H1 (cell line): Measurements from ENCODE around the gene NSUN6. TPM values are rescaled to one million over a fixed set of nuclear protein-coding genes. Genes with fewer than 3 reads are reported as not detected.

Experiments used
- HDAC2 ChIP-seq, 2 experiments: fragments of 300-600 bp in 1 of 2; sonication (generic) in 1 of 2; IDR thresholded peaks; 2 replicates each; pipeline ENCODE4 v1.6.1; 2011 to 2012; ENCODE audit warnings: low read depth in 2 of 2, low read length in 2 of 2, mild to moderate bottlenecking in 2 of 2, moderate library complexity in 2 of 2, borderline replicate concordance in 1 of 2, inconsistent platforms in 1 of 2
- JUND ChIP-seq: IDR thresholded peaks from 2 replicates; pipeline ENCODE4 v1.6.1; 2011; ENCODE audit warnings: mild to moderate bottlenecking, improper control_type of control experiment, low read length
- KDM4A ChIP-seq: IDR thresholded peaks from one replicate; pipeline ENCODE4 v1.7.1; 2012; ENCODE audit warnings: low read depth, mild to moderate bottlenecking, moderate library complexity, low read length, inconsistent platforms; ENCODE audit not compliant: severe bottlenecking
- RXRA ChIP-seq: IDR thresholded peaks from 2 replicates; pipeline ENCODE4 v1.6.1; 2011; ENCODE audit warnings: low read depth, mild to moderate bottlenecking, low read length, moderate library complexity; ENCODE audit not compliant: insufficient read depth
- TAF1 ChIP-seq: IDR thresholded peaks from 2 replicates; pipeline ENCODE4 v1.6.1; 2011; ENCODE audit warnings: mild to moderate bottlenecking, low read depth, low read length
- polyA plus RNA-seq, 7 experiments: library from polyadenylated mRNA; depleted of rRNA in 3 of 7; stranded (reverse) in 5 of 7; unstranded in 2 of 7; fragments of >200 nt in 5 of 7; fragments of 200-250 nt in 2 of 7; gene quantifications; 1 replicate in 5 of 7; 2 replicates in 1 of 7; 4 replicates in 1 of 7; pipeline versions ENCODE4 v1.2.1 to v1.2.3, GENCODE V29; 2011 to 2013; ENCODE audit warnings: missing spikeins in 2 of 7, mixed read lengths in 2 of 7
- total RNA-seq: library from RNA; stranded (reverse); fragmentation: NEBNext Ultra II Directional; extraction: Animal tissue kit (Norgen Biotek cat#: 25700); gene quantifications from 2 replicates; pipeline ENCODE4 v1.2.1, GENCODE V29; 2021
- TF ChIP-seq, protein P1 (sequence below): fragments of 300-600 bp; sonication (generic); IDR thresholded peaks from 2 replicates; pipeline ENCODE4 v1.7.1; 2012; ENCODE audit warnings: low read length, moderate library complexity, mild to moderate bottlenecking, inconsistent platforms; ENCODE audit not compliant: insufficient replicate concordance
- TF ChIP-seq, protein P2 (sequence below), 3 experiments: IDR thresholded peaks; 1 replicate in 2 of 3; 2 replicates in 1 of 3; pipeline versions ENCODE4 v1.5.1 to v1.6.1; 2011; ENCODE audit warnings: low read length in 3 of 3, mild to moderate bottlenecking in 3 of 3, inconsistent platforms in 2 of 3, low read depth in 1 of 3, moderate library complexity in 1 of 3; ENCODE audit not compliant: insufficient read depth in 1 of 3; ENCODE audit errors: control extremely low read depth in 1 of 3
- TF ChIP-seq, protein P3 (sequence below): IDR thresholded peaks from 2 replicates; pipeline ENCODE4 v1.6.1; 2012; ENCODE audit warnings: inconsistent platforms

NSUN6 gene
- total and polyA plus RNA-seq, 2 of the 8 experiments (the other 6 are each of a cell fraction or from before 2014, with no cell fraction given): 5.9 to 14.4 TPM

DNA sequence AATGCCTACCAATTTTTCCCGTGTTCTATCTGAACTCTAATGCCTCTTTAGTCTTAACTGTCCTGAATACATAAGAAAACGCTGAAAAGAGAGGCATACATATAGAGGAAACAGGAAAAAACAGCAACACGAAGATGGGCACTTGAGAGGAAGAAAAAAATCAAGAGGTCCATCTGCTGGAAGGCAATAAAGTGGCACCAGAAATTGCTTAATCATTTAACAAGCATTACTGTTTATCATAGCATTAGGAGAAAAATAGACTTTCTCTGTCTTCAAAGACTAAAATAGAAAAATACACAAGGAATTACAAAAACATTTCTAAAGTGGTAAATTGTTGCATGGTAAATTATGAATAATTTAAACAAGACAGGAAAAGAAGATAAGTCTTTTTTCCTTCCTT lies 35.0 kb downstream of the NSUN6 start (continued):
- TF ChIP-seq, protein P1, sequence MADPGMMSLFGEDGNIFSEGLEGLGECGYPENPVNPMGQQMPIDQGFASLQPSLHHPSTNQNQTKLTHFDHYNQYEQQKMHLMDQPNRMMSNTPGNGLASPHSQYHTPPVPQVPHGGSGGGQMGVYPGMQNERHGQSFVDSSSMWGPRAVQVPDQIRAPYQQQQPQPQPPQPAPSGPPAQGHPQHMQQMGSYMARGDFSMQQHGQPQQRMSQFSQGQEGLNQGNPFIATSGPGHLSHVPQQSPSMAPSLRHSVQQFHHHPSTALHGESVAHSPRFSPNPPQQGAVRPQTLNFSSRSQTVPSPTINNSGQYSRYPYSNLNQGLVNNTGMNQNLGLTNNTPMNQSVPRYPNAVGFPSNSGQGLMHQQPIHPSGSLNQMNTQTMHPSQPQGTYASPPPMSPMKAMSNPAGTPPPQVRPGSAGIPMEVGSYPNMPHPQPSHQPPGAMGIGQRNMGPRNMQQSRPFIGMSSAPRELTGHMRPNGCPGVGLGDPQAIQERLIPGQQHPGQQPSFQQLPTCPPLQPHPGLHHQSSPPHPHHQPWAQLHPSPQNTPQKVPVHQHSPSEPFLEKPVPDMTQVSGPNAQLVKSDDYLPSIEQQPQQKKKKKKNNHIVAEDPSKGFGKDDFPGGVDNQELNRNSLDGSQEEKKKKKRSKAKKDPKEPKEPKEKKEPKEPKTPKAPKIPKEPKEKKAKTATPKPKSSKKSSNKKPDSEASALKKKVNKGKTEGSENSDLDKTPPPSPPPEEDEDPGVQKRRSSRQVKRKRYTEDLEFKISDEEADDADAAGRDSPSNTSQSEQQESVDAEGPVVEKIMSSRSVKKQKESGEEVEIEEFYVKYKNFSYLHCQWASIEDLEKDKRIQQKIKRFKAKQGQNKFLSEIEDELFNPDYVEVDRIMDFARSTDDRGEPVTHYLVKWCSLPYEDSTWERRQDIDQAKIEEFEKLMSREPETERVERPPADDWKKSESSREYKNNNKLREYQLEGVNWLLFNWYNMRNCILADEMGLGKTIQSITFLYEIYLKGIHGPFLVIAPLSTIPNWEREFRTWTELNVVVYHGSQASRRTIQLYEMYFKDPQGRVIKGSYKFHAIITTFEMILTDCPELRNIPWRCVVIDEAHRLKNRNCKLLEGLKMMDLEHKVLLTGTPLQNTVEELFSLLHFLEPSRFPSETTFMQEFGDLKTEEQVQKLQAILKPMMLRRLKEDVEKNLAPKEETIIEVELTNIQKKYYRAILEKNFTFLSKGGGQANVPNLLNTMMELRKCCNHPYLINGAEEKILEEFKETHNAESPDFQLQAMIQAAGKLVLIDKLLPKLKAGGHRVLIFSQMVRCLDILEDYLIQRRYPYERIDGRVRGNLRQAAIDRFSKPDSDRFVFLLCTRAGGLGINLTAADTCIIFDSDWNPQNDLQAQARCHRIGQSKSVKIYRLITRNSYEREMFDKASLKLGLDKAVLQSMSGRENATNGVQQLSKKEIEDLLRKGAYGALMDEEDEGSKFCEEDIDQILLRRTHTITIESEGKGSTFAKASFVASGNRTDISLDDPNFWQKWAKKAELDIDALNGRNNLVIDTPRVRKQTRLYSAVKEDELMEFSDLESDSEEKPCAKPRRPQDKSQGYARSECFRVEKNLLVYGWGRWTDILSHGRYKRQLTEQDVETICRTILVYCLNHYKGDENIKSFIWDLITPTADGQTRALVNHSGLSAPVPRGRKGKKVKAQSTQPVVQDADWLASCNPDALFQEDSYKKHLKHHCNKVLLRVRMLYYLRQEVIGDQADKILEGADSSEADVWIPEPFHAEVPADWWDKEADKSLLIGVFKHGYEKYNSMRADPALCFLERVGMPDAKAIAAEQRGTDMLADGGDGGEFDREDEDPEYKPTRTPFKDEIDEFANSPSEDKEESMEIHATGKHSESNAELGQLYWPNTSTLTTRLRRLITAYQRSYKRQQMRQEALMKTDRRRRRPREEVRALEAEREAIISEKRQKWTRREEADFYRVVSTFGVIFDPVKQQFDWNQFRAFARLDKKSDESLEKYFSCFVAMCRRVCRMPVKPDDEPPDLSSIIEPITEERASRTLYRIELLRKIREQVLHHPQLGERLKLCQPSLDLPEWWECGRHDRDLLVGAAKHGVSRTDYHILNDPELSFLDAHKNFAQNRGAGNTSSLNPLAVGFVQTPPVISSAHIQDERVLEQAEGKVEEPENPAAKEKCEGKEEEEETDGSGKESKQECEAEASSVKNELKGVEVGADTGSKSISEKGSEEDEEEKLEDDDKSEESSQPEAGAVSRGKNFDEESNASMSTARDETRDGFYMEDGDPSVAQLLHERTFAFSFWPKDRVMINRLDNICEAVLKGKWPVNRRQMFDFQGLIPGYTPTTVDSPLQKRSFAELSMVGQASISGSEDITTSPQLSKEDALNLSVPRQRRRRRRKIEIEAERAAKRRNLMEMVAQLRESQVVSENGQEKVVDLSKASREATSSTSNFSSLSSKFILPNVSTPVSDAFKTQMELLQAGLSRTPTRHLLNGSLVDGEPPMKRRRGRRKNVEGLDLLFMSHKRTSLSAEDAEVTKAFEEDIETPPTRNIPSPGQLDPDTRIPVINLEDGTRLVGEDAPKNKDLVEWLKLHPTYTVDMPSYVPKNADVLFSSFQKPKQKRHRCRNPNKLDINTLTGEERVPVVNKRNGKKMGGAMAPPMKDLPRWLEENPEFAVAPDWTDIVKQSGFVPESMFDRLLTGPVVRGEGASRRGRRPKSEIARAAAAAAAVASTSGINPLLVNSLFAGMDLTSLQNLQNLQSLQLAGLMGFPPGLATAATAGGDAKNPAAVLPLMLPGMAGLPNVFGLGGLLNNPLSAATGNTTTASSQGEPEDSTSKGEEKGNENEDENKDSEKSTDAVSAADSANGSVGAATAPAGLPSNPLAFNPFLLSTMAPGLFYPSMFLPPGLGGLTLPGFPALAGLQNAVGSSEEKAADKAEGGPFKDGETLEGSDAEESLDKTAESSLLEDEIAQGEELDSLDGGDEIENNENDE: no peak
- TF ChIP-seq HDAC2 (IDR thresholded peaks at IDR 0.05; ENCODE audit: borderline replicate concordance in 1 of 2, low read depth in 2 of 2, low read length in 2 of 2): no peak
- no peak for TF ChIP-seq TAF1
- TF ChIP-seq RXRA: no peak
- TF ChIP-seq, protein P2, sequence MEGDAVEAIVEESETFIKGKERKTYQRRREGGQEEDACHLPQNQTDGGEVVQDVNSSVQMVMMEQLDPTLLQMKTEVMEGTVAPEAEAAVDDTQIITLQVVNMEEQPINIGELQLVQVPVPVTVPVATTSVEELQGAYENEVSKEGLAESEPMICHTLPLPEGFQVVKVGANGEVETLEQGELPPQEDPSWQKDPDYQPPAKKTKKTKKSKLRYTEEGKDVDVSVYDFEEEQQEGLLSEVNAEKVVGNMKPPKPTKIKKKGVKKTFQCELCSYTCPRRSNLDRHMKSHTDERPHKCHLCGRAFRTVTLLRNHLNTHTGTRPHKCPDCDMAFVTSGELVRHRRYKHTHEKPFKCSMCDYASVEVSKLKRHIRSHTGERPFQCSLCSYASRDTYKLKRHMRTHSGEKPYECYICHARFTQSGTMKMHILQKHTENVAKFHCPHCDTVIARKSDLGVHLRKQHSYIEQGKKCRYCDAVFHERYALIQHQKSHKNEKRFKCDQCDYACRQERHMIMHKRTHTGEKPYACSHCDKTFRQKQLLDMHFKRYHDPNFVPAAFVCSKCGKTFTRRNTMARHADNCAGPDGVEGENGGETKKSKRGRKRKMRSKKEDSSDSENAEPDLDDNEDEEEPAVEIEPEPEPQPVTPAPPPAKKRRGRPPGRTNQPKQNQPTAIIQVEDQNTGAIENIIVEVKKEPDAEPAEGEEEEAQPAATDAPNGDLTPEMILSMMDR (IDR thresholded peaks at IDR 0.05; ENCODE audit: control extremely low read depth in 1 of 3, insufficient read depth in 1 of 3, low read depth in 1 of 3, low read length in 3 of 3): no peak
- no peak for TF ChIP-seq JUND
- TF ChIP-seq, protein P3, sequence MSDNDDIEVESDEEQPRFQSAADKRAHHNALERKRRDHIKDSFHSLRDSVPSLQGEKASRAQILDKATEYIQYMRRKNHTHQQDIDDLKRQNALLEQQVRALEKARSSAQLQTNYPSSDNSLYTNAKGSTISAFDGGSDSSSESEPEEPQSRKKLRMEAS: no peak
- TF ChIP-seq KDM4A: no peak
